NCI-H128 (cell line): ENCODE results near the gene LRRC74A.
"Not testable (repeated sequence)": the region's sequence is repeated elsewhere in the genome, so short reads cannot be mapped to it uniquely, and the experiment has no call there.

Experiments used
- DNase-seq: peaks from one replicate; lab custom pipeline; 2025; ENCODE audit not compliant: unreplicated experiment; lab: John Stamatoyannopoulos, UW

Gene LRRC74A

GRCh38 chr14:76884394-76884793, 58.2 kb downstream of the LRRC74A start:
- no peak for DNase-seq

- no peak for DNase-seq
Observed at GRCh38 chr14:76884853-76885276, 58.7 kb downstream of the LRRC74A start.

DNA sequence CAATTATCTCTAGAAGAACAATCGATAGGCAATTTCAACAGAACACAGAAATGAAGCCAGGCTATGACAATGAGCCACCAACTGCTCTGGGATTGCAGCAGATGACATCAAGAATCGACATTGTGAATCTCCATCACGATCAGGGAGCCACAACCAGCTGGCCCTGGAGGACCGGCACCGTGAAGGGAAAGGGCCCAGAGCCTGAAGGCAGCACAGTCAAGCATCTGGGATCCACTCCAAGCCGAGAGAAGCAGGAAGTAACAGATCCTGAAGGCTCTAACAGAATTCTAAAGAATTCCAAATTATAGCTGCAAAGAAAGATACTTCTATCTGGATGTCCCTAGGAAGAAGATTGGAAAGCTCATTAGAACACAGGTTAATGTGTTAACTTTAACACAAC, 61.0 kb downstream of the LRRC74A start:
- no peak for DNase-seq

DNA sequence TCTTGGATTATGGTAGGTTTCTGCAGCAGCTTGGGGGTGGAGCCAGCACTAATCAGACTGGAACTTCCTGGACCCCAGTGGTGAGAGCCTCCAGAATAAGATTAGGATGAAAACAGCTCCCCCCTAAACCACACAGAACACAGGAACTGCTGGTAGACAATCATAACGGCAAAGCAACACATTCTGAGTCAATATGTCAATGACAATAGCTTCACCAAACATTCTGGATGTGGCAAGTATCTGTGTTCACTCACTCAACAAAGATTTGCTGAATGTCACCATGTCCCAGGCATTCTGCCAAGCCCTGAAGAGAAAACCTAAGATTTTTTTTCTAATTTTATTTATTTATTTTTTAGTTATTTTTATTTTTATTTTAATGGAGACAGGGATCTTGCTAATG, 65.2 kb downstream of the LRRC74A start:
- no peak for DNase-seq

- DNase-seq, result no peak
Observed at GRCh38 chr14:76894308-76894707, 68.1 kb downstream of the LRRC74A start.

GRCh38 chr14:76898006-76898405, 71.8 kb downstream of the LRRC74A start:
- not testable (repeated sequence) for DNase-seq

DNA sequence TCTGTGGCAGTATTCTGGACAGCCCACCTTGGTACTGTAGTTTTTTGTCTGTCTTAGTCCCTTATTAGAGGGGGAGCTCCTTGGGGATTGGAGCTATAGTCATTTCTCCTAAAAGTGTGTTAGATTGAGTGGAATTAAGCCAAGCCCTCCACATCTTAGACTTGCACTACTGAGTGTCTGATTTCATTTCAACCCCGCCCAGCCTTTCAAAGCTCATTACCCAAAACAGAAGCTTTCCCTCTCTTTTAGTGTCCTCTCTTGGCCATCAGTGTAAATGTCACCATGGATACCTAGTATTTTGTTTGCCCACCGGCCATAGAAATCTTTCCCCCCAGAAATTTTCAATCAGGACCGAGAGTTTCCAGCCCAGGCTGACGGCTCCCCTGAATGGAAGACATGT, 74.5 kb downstream of the LRRC74A start:
- no peak for DNase-seq

DNA sequence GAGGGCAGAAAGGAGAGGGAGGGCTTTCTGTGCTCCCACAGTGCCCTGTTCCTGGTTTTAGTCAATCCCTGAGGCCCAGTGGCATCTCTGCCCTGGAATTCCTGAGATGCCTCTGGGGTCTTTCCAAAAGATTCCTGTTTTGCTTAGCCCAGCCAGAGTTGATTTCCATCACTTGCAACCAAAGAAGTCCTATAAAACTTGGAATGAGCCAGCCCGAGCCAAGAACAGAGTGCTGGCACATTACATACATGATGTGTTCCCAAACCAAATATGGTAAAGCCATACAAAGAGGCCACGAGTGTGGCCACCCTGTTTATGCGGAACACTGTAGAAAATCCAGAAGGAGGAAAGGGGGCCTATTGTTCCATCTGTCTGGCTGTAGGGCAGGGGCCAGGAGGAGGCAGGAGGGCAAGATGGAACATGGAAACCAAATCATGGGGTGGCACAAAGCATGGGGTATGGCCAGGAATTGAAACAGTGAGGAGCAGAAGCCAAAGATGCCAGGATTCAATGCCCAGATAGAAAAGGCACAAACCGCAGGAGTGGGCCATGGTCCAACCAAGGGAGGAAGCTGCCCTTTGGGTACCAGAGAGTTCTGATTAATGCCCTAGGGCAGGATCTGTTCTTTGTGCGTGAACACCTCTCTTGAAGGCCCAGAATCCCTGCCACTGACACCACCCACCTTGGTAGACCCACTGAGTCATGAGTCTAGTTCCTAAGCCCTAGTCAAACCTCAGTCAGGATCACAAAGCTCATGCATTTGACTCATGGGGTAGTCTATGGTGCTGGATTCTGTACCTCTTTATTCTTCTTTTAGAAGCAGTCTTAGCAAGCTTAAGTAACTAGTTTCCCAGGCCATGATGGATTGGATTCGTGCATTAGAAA, 75.2 kb downstream of the LRRC74A start:
- DNase-seq, result no peak

DNA sequence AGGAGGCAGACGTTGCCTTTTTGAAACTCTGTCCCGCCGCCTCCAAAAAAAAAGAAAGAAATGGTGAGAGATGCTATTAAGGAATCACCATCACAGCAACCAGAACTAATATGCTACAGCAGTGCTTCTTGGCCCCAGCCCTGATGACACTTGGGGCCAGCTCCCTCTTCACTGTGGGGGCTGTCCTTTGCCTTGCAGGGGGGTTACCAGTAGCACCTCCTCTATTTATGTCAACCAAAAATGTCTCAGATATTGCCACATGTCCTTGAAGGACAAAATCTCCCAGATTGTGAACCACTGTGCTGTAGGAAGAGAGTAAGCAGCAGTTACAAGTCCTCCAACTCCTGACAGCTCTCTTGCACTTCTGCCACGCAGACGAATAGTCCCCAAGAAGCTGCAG, 76.4 kb downstream of the LRRC74A start:
- no peak for DNase-seq

DNA sequence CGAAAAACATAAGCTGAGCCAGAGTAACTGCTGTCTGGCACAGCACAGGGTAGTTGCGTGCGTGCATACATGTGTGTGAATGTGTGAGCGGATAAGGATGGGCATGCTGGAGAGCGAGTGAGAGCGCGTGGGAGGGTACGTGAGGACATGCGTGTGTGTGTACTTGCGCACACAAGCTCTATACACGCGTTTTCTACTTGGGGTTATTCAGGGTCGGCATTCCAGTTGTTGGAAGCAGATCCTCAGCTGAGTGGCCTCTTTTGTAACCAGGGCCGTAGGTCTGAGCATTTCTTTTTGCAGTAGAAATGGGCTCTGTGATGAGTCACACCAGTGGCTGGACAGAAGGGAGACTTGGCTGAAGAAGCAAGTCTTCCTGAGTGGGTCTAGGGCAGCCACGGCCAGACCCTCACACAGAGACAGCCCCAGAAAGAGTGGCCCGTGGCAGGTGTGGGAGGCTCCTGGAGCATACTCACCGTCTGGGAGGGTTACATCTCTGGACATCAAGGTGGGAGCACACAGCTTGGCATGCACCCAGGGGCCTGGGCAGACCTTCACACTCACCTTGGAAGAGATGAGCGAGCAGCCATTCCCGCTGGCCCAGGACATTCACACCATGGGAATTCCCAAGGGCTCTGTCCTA, 78.0 kb downstream of the LRRC74A start:
- DNase-seq, result no peak

- DNase-seq, result no peak
Observed at GRCh38 chr14:76904740-76905569, 78.7 kb downstream of the LRRC74A start.

GRCh38 chr14:76908834-76909233, 82.6 kb downstream of the LRRC74A start:
- DNase-seq, result no peak

DNA sequence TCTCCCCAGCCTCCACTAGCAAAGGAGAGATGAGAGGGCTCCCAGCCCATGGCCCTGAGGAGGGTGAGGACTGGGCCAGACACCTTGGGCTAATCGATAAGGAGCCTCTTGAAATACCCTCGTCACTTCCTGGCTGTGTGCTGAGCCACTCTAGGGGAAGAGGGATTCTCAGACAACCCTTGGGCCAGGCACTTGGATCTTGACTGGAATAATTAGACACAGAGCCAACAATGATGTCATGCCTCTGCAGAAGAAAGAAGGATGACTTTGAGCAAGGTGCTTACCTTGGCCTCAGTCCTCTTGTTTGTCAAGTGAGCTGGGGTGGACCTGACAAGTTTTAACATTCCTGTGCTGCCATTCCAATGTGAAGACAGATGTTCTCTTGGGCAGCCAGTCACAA, 83.1 kb downstream of the LRRC74A start:
- DNase-seq, result no peak

- DNase-seq, result no peak
Observed at GRCh38 chr14:76910371-76910890, 84.2 kb downstream of the LRRC74A start.

DNA sequence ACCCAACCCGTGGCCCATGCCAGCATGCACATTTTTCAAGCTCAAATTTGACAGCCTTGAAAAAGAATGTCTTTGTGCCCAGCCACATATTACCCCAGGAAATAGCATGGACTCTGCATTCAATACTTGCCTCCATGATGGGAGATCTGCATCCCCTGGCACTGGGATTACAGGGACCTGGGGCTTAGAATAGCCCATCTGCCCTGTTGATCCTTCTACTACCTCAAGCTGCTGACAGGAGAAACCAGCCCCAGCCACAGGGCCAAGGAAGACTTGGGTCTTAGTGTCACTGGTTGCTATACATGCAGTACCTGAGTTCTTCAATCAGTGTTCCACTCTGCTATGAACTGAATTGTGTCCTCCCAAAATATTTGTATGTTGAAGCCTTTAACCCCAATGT, 85.3 kb downstream of the LRRC74A start:
- DNase-seq, result no peak

GRCh38 chr14:76914533-76915081, 88.4 kb downstream of the LRRC74A start:
- DNase-seq, result not testable (repeated sequence)

GRCh38 chr14:76916040-76916715, 90.0 kb downstream of the LRRC74A start:
- no peak for DNase-seq

GRCh38 chr14:76917158-76917596, 91.0 kb downstream of the LRRC74A start:
- peak; percentile 32 for DNase-seq

DNA sequence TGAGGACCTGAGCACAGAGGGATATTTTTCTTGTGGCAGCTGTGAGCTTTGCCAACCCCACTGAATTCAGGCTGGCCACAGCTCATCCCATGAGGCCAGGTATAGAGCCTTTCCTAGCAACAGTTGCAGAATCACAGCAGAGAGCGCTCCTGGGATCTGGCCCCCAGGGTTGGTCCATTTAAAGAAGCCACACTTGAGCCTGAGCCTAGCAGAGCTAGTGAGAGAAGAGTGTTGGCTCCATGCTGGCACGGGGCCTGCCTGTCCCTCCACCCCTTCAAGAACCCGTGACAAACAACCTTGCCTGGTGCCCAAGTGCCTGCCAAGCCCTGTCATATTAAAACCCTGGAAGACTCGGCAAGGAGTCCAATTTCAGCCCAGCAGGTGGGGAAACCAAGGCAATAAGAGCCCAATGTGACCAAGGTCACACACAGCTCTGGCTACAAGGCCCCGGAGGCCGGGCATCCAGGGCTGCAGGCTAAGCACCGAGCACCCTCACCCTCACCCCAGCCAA, 91.6 kb downstream of the LRRC74A start:
- DNase-seq, result peak; percentile 62

- no peak for DNase-seq
Observed at GRCh38 chr14:76918256-76918781, 92.1 kb downstream of the LRRC74A start.
